ENCODE data around the gene RPS8. TPM values are rescaled to one million over a fixed set of nuclear protein-coding genes. Genes with fewer than 3 reads are reported as not detected.
A peak's percentile ranks its signal among the peaks of the same experiment; 100 is the strongest.

The RPS8 gene
- total RNA-seq (2021; ENCODE audit: unreplicated experiment) (1,087 TPM), Bru-seq, nascent RNA (percentile 99 among the genes with signal in this experiment), BruChase-seq, experiment 1, labeled RNA remaining after a 2-hour chase (percentile 98 among the genes with signal in this experiment), BruChase-seq, experiment 2, labeled RNA remaining after a 6-hour chase (percentile 99 among the genes with signal in this experiment)
- 1,474 TPM for polyA plus RNA-seq (2012; ENCODE audit: insufficient read length)
- long read RNA-seq, transcript RPS8-205 (2 exons, 391 nt): minor isoform, 13 of 933 reads
- long read RNA-seq, transcript RPS8-207 (5 exons, 1,115 nt): minor isoform, 48 of 933 reads
- long read RNA-seq, transcript RPS8-202 (6 exons, 881 nt): major isoform, 216 of 933 reads
- long read RNA-seq, partial matches to known transcripts: 642 of 933 reads
- long read RNA-seq, other reads (novel, unspliced or antisense): 7 of 933 reads

GRCh38 chr1:44775078-44775929 lies at the start of gene RPS8:
TSS of gene RPS8 (plus strand) at chr1:44775540. CDS start at chr1:44775597, 57 bp downstream.
- in situ Hi-C loops (cut with HindIII; ENCODE audit: low pct_unique_long_range_greater_than_20kb, low sequenced_read_pairs) (no loop called here), intact Hi-C loops (cut with micrococcal nuclease; ENCODE audit: unreplicated experiment) (no loop called here)
- Histone ChIP-seq H3K27me3 (ENCODE audit: control insufficient read depth, insufficient read depth, low read length) (no peaks in the 10 kb centered on the region), H3K4me1 (ENCODE audit: control insufficient read depth, insufficient read depth, low read length) (peaks cover 10% of the 10 kb centered on the region), H3K27ac (ENCODE audit: low read length) (peak within 1 kb of the TSS; percentile 92), H3K9me3 (ENCODE audit: control insufficient read depth, insufficient read depth, low read depth, low read length) (no peaks in the 10 kb centered on the region), H3K36me3 (ENCODE audit: control insufficient read depth, insufficient read depth, low read length) (peaks cover 17% of the 10 kb centered on the region; the same call in 1 of the 2 replicates), H3K4me3 (ENCODE audit: low read depth in 2 of 2, low read length in 2 of 2) (peak within 1 kb of the TSS; percentile 84 to 91)
- peak; percentile 82; the same call in 1 of the 2 replicates for TF ChIP-seq SIN3A (IDR thresholded peaks at IDR 0.05; ENCODE audit: borderline replicate concordance, insufficient read depth, low read depth, low read length)
- no peak for TF ChIP-seq CTCF (IDR thresholded peaks at IDR 0.05)
- peak; percentile 99 for TF ChIP-seq POLR2AphosphoS5 (IDR thresholded peaks at IDR 0.05; ENCODE audit: low read depth, low read length)
- TF ChIP-seq, protein P1, sequence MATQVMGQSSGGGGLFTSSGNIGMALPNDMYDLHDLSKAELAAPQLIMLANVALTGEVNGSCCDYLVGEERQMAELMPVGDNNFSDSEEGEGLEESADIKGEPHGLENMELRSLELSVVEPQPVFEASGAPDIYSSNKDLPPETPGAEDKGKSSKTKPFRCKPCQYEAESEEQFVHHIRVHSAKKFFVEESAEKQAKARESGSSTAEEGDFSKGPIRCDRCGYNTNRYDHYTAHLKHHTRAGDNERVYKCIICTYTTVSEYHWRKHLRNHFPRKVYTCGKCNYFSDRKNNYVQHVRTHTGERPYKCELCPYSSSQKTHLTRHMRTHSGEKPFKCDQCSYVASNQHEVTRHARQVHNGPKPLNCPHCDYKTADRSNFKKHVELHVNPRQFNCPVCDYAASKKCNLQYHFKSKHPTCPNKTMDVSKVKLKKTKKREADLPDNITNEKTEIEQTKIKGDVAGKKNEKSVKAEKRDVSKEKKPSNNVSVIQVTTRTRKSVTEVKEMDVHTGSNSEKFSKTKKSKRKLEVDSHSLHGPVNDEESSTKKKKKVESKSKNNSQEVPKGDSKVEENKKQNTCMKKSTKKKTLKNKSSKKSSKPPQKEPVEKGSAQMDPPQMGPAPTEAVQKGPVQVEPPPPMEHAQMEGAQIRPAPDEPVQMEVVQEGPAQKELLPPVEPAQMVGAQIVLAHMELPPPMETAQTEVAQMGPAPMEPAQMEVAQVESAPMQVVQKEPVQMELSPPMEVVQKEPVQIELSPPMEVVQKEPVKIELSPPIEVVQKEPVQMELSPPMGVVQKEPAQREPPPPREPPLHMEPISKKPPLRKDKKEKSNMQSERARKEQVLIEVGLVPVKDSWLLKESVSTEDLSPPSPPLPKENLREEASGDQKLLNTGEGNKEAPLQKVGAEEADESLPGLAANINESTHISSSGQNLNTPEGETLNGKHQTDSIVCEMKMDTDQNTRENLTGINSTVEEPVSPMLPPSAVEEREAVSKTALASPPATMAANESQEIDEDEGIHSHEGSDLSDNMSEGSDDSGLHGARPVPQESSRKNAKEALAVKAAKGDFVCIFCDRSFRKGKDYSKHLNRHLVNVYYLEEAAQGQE (IDR thresholded peaks at IDR 0.05; ENCODE audit: insufficient read depth in 1 of 2, low read depth in 2 of 2, low read length in 1 of 2): peak in 1 of 2 experiments; percentile 10; a peak in 1 of 4 replicates
- no peak for TF ChIP-seq TCF7L2 (IDR thresholded peaks at IDR 0.05; ENCODE audit: low read depth, low read length)
- ChIA-PET CTCF (no interaction called here), POLR2A (interaction anchor here (0.6 to 1.6 kb wide), 7 partner anchors 9 to 54 kb away, joined by 3 to 16 read pairs (median 4); no protein-coding TSS in a partner anchor)
- DNase-seq (ENCODE audit: low read depth, low spot score) (peak; percentile 83), ATAC-seq (peak; percentile 93)
- BruUV-seq (replicated peaks): TSS peak; percentile 99

DNA sequence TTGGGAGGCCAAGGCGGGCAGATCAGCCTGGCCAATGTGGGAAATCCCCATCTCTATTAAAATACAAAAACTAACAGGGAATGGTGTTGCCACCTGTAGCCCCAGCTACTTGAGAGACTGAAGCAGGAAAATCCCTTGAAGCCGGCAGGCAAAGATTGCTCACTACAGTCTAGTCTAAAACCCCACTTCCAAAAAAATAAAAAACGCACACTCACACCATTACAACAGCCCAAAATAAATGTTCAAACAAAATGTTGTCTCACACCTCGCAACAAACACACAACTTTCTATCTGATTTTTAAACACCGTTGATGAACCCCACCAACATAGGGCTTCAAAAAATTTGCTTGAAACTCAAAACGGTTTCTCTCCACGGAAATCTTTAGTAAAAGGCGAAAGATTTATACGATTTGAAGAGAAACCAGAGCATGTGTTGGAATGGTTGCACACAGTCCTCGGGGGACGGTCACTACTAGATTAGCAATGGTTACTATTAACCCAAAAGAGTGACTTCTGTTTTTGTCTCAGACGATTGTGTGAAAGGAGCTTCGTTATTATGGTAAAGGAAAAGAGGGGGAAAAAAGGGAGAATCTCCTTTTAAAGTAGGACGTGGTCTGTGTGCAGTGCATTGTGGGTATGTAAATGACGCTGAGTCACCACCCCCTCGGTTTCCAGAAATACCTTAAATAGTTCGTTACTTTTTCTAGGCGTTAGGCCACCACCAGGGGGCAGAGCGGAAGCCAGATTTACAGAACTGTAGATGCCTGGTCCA lies 44.4 kb upstream of the RPS8 start, which contains the start of gene RNU5D-1:
Gene RNU5D-1, minus strand, starts transcription at position 430 of the 772 bp plus-strand sequence.
- in situ Hi-C loops (cut with HindIII; ENCODE audit: low pct_unique_long_range_greater_than_20kb, low sequenced_read_pairs) (no loop called here), intact Hi-C loops (cut with micrococcal nuclease; ENCODE audit: unreplicated experiment) (loop anchor here (10.0 kb wide), 1 partner anchor 84 kb away; no protein-coding TSS in a partner anchor)
- peak; percentile 99 for DNase-seq (ENCODE audit: low read depth, low spot score)
- peak; percentile 91 for ATAC-seq
- peak within 1 kb of the TSS; percentile 9 to 38; a peak in 3 of 4 replicates for H3K4me3 ChIP-seq (ENCODE audit: low read depth in 2 of 2, low read length in 2 of 2)
- H3K9me3 ChIP-seq (ENCODE audit: control insufficient read depth, insufficient read depth, low read depth, low read length): no peaks in the 10 kb centered on the region
- H3K4me1 ChIP-seq (ENCODE audit: control insufficient read depth, insufficient read depth, low read length): peaks cover 5% of the 10 kb centered on the region; the same call in 1 of the 2 replicates
- ChIA-PET CTCF (interaction anchor here (0.6 to 1.8 kb wide), 8 partner anchors 9 to 794 kb away, joined by 3 to 9 read pairs (median 3); partner anchors contain the start of gene BTBD19), POLR2A (interaction anchor here (0.6 to 3.4 kb wide), 16 partner anchors 9 to 702 kb away, joined by 3 to 83 read pairs (median 4); partner anchors contain the start of genes RPS8 and TMEM53)
- peak within 1 kb of the TSS; percentile 97 for H3K27ac ChIP-seq (ENCODE audit: low read length)
- TF ChIP-seq, protein P1 (IDR thresholded peaks at IDR 0.05; ENCODE audit: insufficient read depth in 1 of 2, low read depth in 2 of 2, low read length in 1 of 2): peak in 1 of 2 experiments; percentile 43; a peak in 1 of 4 replicates
- peak; percentile 100 for TF ChIP-seq POLR2AphosphoS5 (IDR thresholded peaks at IDR 0.05; ENCODE audit: low read depth, low read length)
- peak; percentile 96 for TF ChIP-seq CTCF (IDR thresholded peaks at IDR 0.05)
- peak; percentile 76 for TF ChIP-seq TCF7L2 (IDR thresholded peaks at IDR 0.05; ENCODE audit: low read depth, low read length)
- TF ChIP-seq SIN3A (IDR thresholded peaks at IDR 0.05; ENCODE audit: borderline replicate concordance, insufficient read depth, low read depth, low read length): peak; percentile 99
- TSS peak; percentile 100 for BruUV-seq (replicated peaks)
- H3K36me3 ChIP-seq (ENCODE audit: control insufficient read depth, insufficient read depth, low read length): no peaks in the 10 kb centered on the region
- no peaks in the 10 kb centered on the region for H3K27me3 ChIP-seq (ENCODE audit: control insufficient read depth, insufficient read depth, low read length)

Measured in Panc1 (cell line).